Heart right ventricle (tissue), 16 donors: Measurements from ENCODE around the gene CS. TPM values are rescaled to one million over a fixed set of nuclear protein-coding genes. Genes with fewer than 3 reads are reported as not detected.

ENCODE experiments used
- ATAC-seq, 8 donors: fragments of 200-7000 bp; cut with Tn5 transposase; one replicate each; pipeline ENCODE4 v1.9.1; 2020; ENCODE audit warnings: mild to moderate bottlenecking in 8 of 8, moderate library complexity in 8 of 8, moderate number of reproducible peaks in 1 of 8
- DNase-seq, 2 donors: peaks; one replicate each; pipeline ENCODE4 v3.0.0-alpha.2; 2020
- H3K27ac ChIP-seq, 10 donors: fragments of 200-600 bp; sonication (generic) in 2 of 10; one replicate each; pipeline versions ENCODE4 v1.5.0 to v1.8.0; 2020 to 2022; ENCODE audit warnings: mild to moderate bottlenecking in 3 of 10
- H3K27me3 ChIP-seq, 7 donors: fragments of 200-600 bp; one replicate each; pipeline ENCODE4 v1.8.0; 2021 to 2022; ENCODE audit warnings: mild to moderate bottlenecking in 2 of 7
- H3K36me3 ChIP-seq, 9 donors: fragments of 200-600 bp; sonication (generic) in 1 of 9; one replicate each; pipeline versions ENCODE4 v1.5.0 to v1.8.0; 2020 to 2022; ENCODE audit warnings: mild to moderate bottlenecking in 2 of 9
- H3K4me1 ChIP-seq, 9 donors: fragments of 200-600 bp; sonication (generic) in 1 of 9; one replicate each; pipeline versions ENCODE4 v1.5.0 to v1.8.0; 2020 to 2022; ENCODE audit warnings: mild to moderate bottlenecking in 4 of 9
- H3K4me3 ChIP-seq, 10 donors: fragments of 200-600 bp; sonication (generic) in 2 of 10; one replicate each; pipeline versions ENCODE4 v1.5.0 to v1.8.0; 2020 to 2022; ENCODE audit warnings: mild to moderate bottlenecking in 7 of 10, moderate library complexity in 2 of 10
- H3K9me3 ChIP-seq, 11 donors: fragments of 200-600 bp in 10 of 11; sonication (generic) in 2 of 11; one replicate each; pipeline versions ENCODE4 v1.5.0 to v1.8.0; 2013 to 2022; ENCODE audit warnings: mild to moderate bottlenecking in 2 of 11, control low read depth in 1 of 11, moderate library complexity in 1 of 11
- WGBS, 2 donors: extraction: QIAGEN DNeasy Blood & Tissue Kit; methylation state at CpG; one replicate each; pipeline ENCODE4 v1.1.7; 2013; ENCODE audit warnings: inconsistent platforms in 1 of 2; 5-methylcytosine and 5-hydroxymethylcytosine counted together
- intact Hi-C, 10 donors: fragments of 100-400 bp; cut with DNase I; formaldehyde crosslinking; loops; one replicate each; pipeline versions ENCODE4 v1.11.1 to v1.14.2; 2022
- polyA plus RNA-seq, 2 donors: library from polyadenylated mRNA; stranded (reverse); fragments of 200-250 nt; gene quantifications; one replicate each; pipeline ENCODE4 v1.2.3, GENCODE V29; 2013
- total RNA-seq, 10 donors: library from RNA; stranded (reverse); fragmentation: NEBNext Ultra II Directional in 3 of 10; extraction: Animal tissue kit (Norgen Biotek cat#: 25700) in 3 of 10; gene quantifications; one replicate each; pipeline versions ENCODE4 v1.2.1 to v1.2.4, GENCODE V29; 2021 to 2023
- TF ChIP-seq, protein P1 (sequence below), 9 donors: fragments of 200-600 bp; sonication (generic) in 2 of 9; IDR thresholded peaks; one replicate each; pipeline versions ENCODE4 v1.5.0 to v1.8.0; 2021 to 2022; ENCODE audit warnings: antibody characterized with exemption in 9 of 9, mild to moderate bottlenecking in 5 of 9, moderate library complexity in 1 of 9
- donor health status: Arrhythmogenic right ventricular cardiomyopathy.
- donor health status: ischemic (EF 13 %, LVEDD 7.1; RV severe dilation, severe dysfunction).
- donor health status: healthy with polysubstance abuse.
- donor health status: DM: no; HTN: yes; CAD: no.
- donor health status: DM: no; HTN: no; CAD: no.
- donor health status: ischemic (EF 25% LVEDD 6.9; RV normal size, moderate dysfunction).
- donor health status: ischemic (EF 25% LVEDD 5.7; RV mildly dilated, moderate dysfunction).
- donor health status: healthy.
- donor health status: DM: yes; HTN: yes; CAD: no.
- donor health status: Ischemic cardiomyopathy.
- donor health status: ischemic (EF 35%, LVEDD 5.7; RV mildly dilated, moderate dysfunction).
- donor health status: nonischemic (EF 11% LVEDD 7.7; RV severe dilation, severe dysfunction).
- donor health status: DM: yes; HTN: yes; CAD: no.
- donor health status: PGD.
- donor health status: ischemic (EF 29% LVEDD 5.4; RV normal size, mild dysfunction).
- donor health status: nonischemic (EF 23%, LVEDD 6.1; RV moderate dilation, normal function).

CS gene
- total and polyA plus RNA-seq, 12 donors = 154 to 991 (median 859) TPM

- Histone ChIP-seq H3K4me1 (peaks cover 0 to 6% (median 1%) of the 10 kb centered on the region in 9 donors), H3K27ac (no peak within 1 kb of the TSS), H3K4me3 (no peak within 1 kb of the TSS), H3K27me3 (no peaks in the 10 kb centered on the region), H3K9me3 (no peaks in the 10 kb centered on the region), H3K36me3 (peaks cover 0 to 40% (median 0%) of the 10 kb centered on the region in 9 donors)
- no peak for DNase-seq
- WGBS, 2 donors = 82 to 86% methylated on average over 4 of the region's 4 CpGs
- ATAC-seq = no peak
- TF ChIP-seq, protein P1, sequence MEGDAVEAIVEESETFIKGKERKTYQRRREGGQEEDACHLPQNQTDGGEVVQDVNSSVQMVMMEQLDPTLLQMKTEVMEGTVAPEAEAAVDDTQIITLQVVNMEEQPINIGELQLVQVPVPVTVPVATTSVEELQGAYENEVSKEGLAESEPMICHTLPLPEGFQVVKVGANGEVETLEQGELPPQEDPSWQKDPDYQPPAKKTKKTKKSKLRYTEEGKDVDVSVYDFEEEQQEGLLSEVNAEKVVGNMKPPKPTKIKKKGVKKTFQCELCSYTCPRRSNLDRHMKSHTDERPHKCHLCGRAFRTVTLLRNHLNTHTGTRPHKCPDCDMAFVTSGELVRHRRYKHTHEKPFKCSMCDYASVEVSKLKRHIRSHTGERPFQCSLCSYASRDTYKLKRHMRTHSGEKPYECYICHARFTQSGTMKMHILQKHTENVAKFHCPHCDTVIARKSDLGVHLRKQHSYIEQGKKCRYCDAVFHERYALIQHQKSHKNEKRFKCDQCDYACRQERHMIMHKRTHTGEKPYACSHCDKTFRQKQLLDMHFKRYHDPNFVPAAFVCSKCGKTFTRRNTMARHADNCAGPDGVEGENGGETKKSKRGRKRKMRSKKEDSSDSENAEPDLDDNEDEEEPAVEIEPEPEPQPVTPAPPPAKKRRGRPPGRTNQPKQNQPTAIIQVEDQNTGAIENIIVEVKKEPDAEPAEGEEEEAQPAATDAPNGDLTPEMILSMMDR (IDR thresholded peaks at IDR 0.05) = no peak
- intact Hi-C loops = no loop called here
Measured at GRCh38 chr12:56229916-56230431, 70.2 kb downstream of the CS start, which contains the start of gene SLC39A5. SLC39A5 (plus strand) TSS chr12:56230051; CDS start chr12:56231275, 1,224 bp downstream.

DNA sequence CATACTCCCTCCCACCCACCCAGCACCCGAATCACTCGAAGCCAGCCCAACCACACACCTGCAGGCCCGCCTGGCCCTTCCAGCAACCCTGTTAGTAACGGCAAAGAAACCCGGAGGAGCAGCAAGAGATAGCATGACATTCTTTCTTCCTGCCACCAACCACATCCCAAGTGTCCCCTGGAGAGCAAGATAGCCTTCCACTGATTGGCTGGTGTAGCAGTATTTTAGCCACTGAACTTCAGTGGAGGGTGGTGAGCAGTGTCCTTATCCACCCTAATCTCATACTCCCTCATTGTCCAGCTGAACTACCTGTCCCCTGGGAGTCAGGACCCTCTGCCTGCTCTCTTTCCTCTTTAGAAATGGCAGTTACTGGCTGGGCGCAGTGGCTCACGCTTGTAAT lies 71.0 kb downstream of the CS start:
- ATAC-seq = no peak
- no peaks in the 10 kb centered on the region for H3K27me3 ChIP-seq
- peaks cover 0 to 11% (median 7%) of the 10 kb centered on the region in 9 donors for H3K4me1 ChIP-seq
- 71 to 79% methylated on average over 7 of the region's 7 CpGs for whole genome bisulfite sequencing, 2 donors
- H3K36me3 ChIP-seq = peaks cover 0 to 40% (median 0%) of the 10 kb centered on the region in 9 donors
- no peaks in the 10 kb centered on the region for H3K9me3 ChIP-seq
- H3K27ac ChIP-seq = no peak overlapping the region
- intact Hi-C loops = no loop called here
- no peak overlapping the region for H3K4me3 ChIP-seq
- TF ChIP-seq, protein P1 (IDR thresholded peaks at IDR 0.05) = no peak
- no peak for DNase-seq

DNA sequence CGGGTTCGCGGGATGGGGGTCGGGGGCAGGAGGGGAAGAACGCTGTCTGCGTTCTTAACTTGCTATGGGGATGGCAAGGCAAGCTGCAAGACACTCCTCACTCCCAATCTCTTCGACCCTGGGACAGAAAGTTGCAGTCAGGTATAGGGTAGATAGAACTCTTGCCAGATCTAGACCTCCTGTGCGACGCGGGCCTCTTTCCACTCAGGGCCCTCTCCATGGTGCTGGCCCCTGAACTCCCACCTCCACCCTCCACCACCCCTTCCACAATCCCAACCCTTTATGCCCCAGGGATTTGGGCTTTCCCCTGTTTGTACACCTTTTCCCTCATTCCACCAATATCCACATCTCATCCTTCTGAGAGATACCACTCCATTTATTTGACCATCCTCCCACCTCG lies 75.2 kb downstream of the CS start:
- H3K27me3 ChIP-seq = no peaks in the 10 kb centered on the region
- no peaks in the 10 kb centered on the region for H3K9me3 ChIP-seq
- intact Hi-C loops = loop anchor here in 6 of 10 donors (1.0 to 5.0 kb wide), 7 partner anchors 32 to 108 kb away; partner anchors contain the start of genes ZC3H10 (in 4 of the 6), ANKRD52 (in 2 of the 6), RPL41 (in 1 of the 6) and SMARCC2 (in 1 of the 6)
- TF ChIP-seq, protein P1 (IDR thresholded peaks at IDR 0.05) = no peak
- H3K4me1 ChIP-seq = peaks cover 4 to 42% (median 34%) of the 10 kb centered on the region in 9 donors
- DNase-seq (no peak), ATAC-seq (no peak)
- H3K27ac ChIP-seq = peak overlapping the region in 7 of 10 donors; percentile 81 to 99 (median 93)
- 71 to 77% methylated on average over 11 of the region's 11 CpGs for WGBS, 2 donors
- peak overlapping the region in 9 of 10 donors; percentile 58 to 78 (median 71) for H3K4me3 ChIP-seq
- peaks cover 0 to 40% (median 0%) of the 10 kb centered on the region in 9 donors for H3K36me3 ChIP-seq

DNA sequence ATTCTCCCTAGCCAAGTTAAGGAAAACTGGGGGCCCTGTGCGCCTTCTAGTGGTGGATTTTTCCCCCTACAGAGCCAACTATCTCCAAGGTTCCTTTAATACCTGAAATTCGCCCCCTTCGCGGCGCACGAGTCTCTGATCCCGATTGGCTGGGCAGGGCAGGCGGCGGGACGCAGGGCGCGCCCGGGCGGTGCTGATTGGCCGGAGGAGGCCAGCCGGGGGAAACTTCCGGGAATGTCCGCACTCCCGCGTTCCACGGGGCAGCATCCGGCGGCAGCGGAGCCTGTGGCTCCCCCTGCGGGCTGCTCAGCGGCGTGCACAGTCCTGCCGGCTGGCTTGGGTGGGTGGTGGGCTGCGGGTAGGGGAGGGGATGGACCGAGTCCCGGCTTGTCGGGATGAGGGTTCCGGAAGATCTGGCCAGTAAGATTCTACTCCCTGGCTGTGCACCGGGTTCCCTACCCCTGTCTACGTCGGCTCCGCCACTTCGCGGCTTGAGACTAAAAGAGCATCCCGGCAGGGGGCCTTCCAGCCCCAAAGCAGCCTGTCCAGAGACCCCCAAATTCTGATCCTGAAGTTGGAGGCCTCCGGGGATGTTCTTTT lies 75.9 kb downstream of the CS start, which contains the start of gene NABP2:
Gene NABP2 (plus strand): TSS at position 241 of the 600 bp plus-strand sequence. CDS start 515 bp downstream, outside the sequence.
- Histone ChIP-seq H3K4me3 (peak within 1 kb of the TSS; percentile 50 to 78 (median 70)), H3K36me3 (peaks cover 0 to 35% (median 0%) of the 10 kb centered on the region in 9 donors), H3K4me1 (peaks cover 4 to 49% (median 39%) of the 10 kb centered on the region in 9 donors), H3K9me3 (no peaks in the 10 kb centered on the region), H3K27me3 (no peaks in the 10 kb centered on the region), H3K27ac (peak within 1 kb of the TSS; percentile 51 to 99 (median 88))
- DNase-seq (peak; percentile 98), ATAC-seq (peak; percentile 83 to 92 (median 89))
- TF ChIP-seq, protein P1 (IDR thresholded peaks at IDR 0.05) = peak; percentile 76 to 98 (median 89)
- intact Hi-C loops = loop anchor here in 6 of 10 donors (1.0 to 5.0 kb wide), 7 partner anchors 31 to 107 kb away; partner anchors contain the start of genes ZC3H10 (in 4 of the 6), ANKRD52 (in 2 of the 6), RPL41 (in 1 of the 6) and SMARCC2 (in 1 of the 6)
- 1% methylated on average over 41 of the region's 41 CpGs for WGBS, 2 donors
